C4-2B (cell line): ENCODE results near the gene CCDC27.

Experiments used
- H3K27ac ChIP-seq: fragments of 450-650 bp; 2 replicates; pipeline ENCODE4 v1.5.1; 2017
- CTCF ChIP-seq: fragments of 450-650 bp; conservative IDR thresholded peaks from 2 replicates; pipeline ENCODE4 v1.5.1; 2017; ENCODE audit warnings: mild to moderate bottlenecking
- ZFX ChIP-seq: fragments of 450-650 bp; IDR thresholded peaks from 2 replicates; pipeline ENCODE4 v1.6.1; 2017

The CCDC27 gene

GRCh38 chr1:3712573-3713535 lies 39.4 kb upstream of the CCDC27 start:
- no peak for TF ChIP-seq ZFX
- no peak for TF ChIP-seq CTCF
- H3K27ac ChIP-seq = no peak overlapping the region

DNA sequence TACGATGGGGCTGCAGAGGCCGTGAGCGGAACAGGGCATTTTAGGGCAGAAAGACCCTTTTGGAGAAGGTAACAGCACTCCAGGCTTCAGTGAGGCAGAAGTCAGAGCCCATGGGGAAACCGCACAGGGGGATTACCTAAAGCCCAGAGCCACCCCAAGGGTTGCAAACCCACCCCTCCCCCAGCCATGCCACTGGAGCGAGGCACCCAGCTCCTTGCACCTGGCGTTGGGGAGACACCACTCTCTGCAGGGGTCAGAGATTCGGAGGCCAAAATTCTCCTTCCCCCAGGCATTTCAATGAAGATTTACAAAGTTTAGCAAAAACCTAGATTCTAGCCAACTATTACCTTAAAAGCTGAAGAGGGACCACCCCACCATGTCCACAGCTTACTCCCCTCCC lies 38.4 kb upstream of the CCDC27 start:
- no peak overlapping the region for H3K27ac ChIP-seq
- TF ChIP-seq ZFX (no peak), CTCF (no peak)

- TF ChIP-seq ZFX (no peak), CTCF (no peak)
- H3K27ac ChIP-seq = no peak overlapping the region
Measured at GRCh38 chr1:3714284-3714741, 37.9 kb upstream of the CCDC27 start.

GRCh38 chr1:3714814-3715213 lies 37.4 kb upstream of the CCDC27 start:
- TF ChIP-seq ZFX (no peak), CTCF (no peak)
- H3K27ac ChIP-seq = no peak overlapping the region

DNA sequence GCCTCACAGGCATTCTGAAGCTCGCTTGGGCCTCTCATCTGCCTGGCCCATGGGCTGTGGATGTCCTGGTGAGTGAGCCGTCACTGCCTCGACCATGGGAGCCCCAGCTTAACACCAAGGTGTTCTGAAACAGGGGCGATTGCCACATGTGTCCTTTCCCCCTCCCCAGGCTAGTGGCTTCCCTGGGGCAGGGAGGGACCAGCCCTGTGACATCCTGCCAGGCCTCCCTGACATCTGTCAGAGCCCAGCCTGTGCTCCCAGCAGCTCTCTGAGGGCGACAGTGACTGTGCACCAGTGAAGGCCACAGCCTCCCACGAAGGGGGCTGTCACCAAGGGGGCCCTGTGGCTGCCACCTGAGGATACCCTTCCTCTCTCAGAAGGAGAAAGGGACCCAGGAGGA lies 35.9 kb upstream of the CCDC27 start:
- TF ChIP-seq CTCF (no peak), ZFX (no peak)
- H3K27ac ChIP-seq = no peak overlapping the region

GRCh38 chr1:3717041-3717714 lies 35.1 kb upstream of the CCDC27 start:
- H3K27ac ChIP-seq = no peak overlapping the region
- no peak for TF ChIP-seq CTCF
- TF ChIP-seq ZFX = no peak
